ENCODE data around the gene ECT2L.
A peak's percentile ranks its signal among the peaks of the same experiment; 100 is the strongest.

ECT2L gene

GRCh38 chr6:138815221-138815620, 19.3 kb downstream of the ECT2L start:
- no peak for TF ChIP-seq CTCF (conservative IDR thresholded peaks at IDR 0.05; ENCODE audit: low read depth)
- ChIA-PET CTCF (interaction anchor here (1.0 to 1.5 kb wide), 2 partner anchors 404 to 549 kb away, joined by 4 to 5 read pairs; no protein-coding TSS in a partner anchor), POLR2A (ENCODE audit: low non-redundant PET) (no interaction called here)
- H3K27ac ChIP-seq = no peak overlapping the region
- DNase-seq (ENCODE audit: low spot score) = no peak

- peak; percentile 81 for TF ChIP-seq CTCF (conservative IDR thresholded peaks at IDR 0.05; ENCODE audit: low read depth)
- DNase-seq (ENCODE audit: low spot score) = peak; percentile 52
- no peak overlapping the region for H3K27ac ChIP-seq
- POLR2A ChIA-PET (ENCODE audit: low non-redundant PET) = no interaction called here
- CTCF ChIA-PET = interaction anchor here (0.6 to 1.7 kb wide), 9 partner anchors 78 to 549 kb away, joined by 3 to 6 read pairs (median 3); no protein-coding TSS in a partner anchor
Observed at GRCh38 chr6:138815797-138816528, 20.1 kb downstream of the ECT2L start.

GRCh38 chr6:138817799-138818198, 21.9 kb downstream of the ECT2L start:
- CTCF ChIA-PET = interaction anchor here (0.6 kb wide), 1 partner anchor 795 kb away, joined by 3 read pairs; no protein-coding TSS in a partner anchor
- no peak overlapping the region for H3K27ac ChIP-seq
- TF ChIP-seq CTCF (conservative IDR thresholded peaks at IDR 0.05; ENCODE audit: low read depth) = no peak

GRCh38 chr6:138818496-138819194, 22.8 kb downstream of the ECT2L start:
- no peak for DNase-seq (ENCODE audit: low spot score)
- H3K27ac ChIP-seq = no peak overlapping the region
- TF ChIP-seq CTCF (conservative IDR thresholded peaks at IDR 0.05; ENCODE audit: low read depth) = no peak
- CTCF ChIA-PET = interaction anchor here (0.6 kb wide), 2 partner anchors 103 to 796 kb away, joined by 3 read pairs; no protein-coding TSS in a partner anchor
- POLR2A ChIA-PET (ENCODE audit: low non-redundant PET) = interaction anchor here (0.6 to 0.8 kb wide), 2 partner anchors 15 to 168 kb away, joined by 3 read pairs; no protein-coding TSS in a partner anchor

More at GRCh38 chr6:138817799-138818198, 21.9 kb downstream of the ECT2L start:
- peak; percentile 93 for DNase-seq (ENCODE audit: low spot score)
- POLR2A ChIA-PET (ENCODE audit: low non-redundant PET) = interaction anchor here (0.8 kb wide), 1 partner anchor 169 kb away, joined by 3 read pairs; no protein-coding TSS in a partner anchor

- CTCF ChIA-PET = no interaction called here
- no peak for DNase-seq (ENCODE audit: low spot score)
- no peak overlapping the region for H3K27ac ChIP-seq
- POLR2A ChIA-PET (ENCODE audit: low non-redundant PET) = no interaction called here
- no peak for TF ChIP-seq CTCF (conservative IDR thresholded peaks at IDR 0.05; ENCODE audit: low read depth)
Observed at GRCh38 chr6:138821519-138821918, 25.6 kb downstream of the ECT2L start.

GRCh38 chr6:138824482-138825144, 28.7 kb downstream of the ECT2L start:
- POLR2A ChIA-PET (ENCODE audit: low non-redundant PET) = no interaction called here
- TF ChIP-seq CTCF (conservative IDR thresholded peaks at IDR 0.05; ENCODE audit: low read depth) = no peak
- no peak overlapping the region for H3K27ac ChIP-seq
- CTCF ChIA-PET = no interaction called here
- DNase-seq (ENCODE audit: low spot score) = no peak

Data from RWPE1 (cell line).